ENCODE measurements around the gene CEP57L1.

The CEP57L1 gene

DNA sequence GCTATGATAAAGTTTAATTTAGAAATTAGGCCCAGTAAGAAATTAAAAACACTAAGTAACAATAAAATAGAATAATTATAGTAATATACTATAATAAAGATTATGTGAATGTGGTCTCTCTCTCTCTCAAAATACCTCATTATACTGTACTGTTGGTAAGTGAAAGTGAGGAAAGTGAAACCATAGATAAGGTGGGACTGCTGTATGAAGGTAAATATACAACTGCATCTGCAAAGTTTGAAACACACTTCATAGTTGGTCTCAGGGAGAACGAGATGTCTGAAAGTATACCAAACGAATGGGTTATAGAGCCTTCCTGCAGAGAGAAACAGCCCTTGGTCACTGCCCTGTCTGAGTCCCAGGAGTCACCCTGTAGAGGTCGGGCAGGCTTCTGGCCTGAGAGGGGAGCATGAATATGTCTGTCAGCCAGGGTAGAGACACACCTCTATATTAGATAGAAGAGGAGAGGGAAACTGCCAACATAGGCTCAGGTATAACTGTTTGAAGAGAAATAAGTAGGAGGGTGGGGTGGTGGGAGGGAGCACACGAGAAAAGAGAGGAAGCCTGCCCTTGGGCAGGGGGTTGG, 32.4 kb upstream of the CEP57L1 start:
- Histone ChIP-seq H3K36me3 (ENCODE audit: insufficient read depth) (no peaks in the 10 kb centered on the region), H4K20me1 (ENCODE audit: insufficient read depth) (no peaks in the 10 kb centered on the region), H2AFZ (ENCODE audit: low read depth) (no peak overlapping the region), H3K4me2 (no peak overlapping the region), H3K4me1 (ENCODE audit: low read depth, poor library complexity, severe bottlenecking) (peaks cover 39% of the 10 kb centered on the region), H3K4me3 (IDR thresholded peaks at IDR 0.05; ENCODE audit: insufficient read depth, low read depth, low read length) (no peak overlapping the region), H3K27me3 (ENCODE audit: insufficient read depth, low read depth) (no peaks in the 10 kb centered on the region), H3K79me2 (ENCODE audit: insufficient read depth, low read depth) (no peaks in the 10 kb centered on the region), H3K9ac (no peak overlapping the region), H3K27ac (no peak overlapping the region)
- TF ChIP-seq, protein P1, sequence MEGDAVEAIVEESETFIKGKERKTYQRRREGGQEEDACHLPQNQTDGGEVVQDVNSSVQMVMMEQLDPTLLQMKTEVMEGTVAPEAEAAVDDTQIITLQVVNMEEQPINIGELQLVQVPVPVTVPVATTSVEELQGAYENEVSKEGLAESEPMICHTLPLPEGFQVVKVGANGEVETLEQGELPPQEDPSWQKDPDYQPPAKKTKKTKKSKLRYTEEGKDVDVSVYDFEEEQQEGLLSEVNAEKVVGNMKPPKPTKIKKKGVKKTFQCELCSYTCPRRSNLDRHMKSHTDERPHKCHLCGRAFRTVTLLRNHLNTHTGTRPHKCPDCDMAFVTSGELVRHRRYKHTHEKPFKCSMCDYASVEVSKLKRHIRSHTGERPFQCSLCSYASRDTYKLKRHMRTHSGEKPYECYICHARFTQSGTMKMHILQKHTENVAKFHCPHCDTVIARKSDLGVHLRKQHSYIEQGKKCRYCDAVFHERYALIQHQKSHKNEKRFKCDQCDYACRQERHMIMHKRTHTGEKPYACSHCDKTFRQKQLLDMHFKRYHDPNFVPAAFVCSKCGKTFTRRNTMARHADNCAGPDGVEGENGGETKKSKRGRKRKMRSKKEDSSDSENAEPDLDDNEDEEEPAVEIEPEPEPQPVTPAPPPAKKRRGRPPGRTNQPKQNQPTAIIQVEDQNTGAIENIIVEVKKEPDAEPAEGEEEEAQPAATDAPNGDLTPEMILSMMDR (conservative IDR thresholded peaks at IDR 0.05; ENCODE audit: low read depth, low read length): no peak

DNA sequence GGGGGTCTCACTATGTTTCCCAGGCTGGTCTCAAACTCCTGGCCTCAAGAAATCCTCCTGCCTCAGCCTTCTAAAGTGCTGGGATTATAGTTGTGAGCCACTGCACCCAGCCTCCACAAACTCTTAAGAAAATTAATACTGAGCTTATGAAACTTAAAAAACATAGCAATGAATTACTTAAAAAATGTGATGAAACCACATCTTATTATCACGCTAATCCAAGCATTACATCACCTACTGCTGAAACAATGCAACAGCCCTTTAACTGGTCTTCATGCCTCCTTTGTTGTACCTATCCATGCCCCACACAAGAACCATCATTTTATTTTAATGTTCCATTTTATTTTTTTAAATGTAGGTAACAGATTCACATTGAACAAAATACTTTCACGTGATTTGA, 25.6 kb upstream of the CEP57L1 start:
- TF ChIP-seq, protein P1 (conservative IDR thresholded peaks at IDR 0.05; ENCODE audit: low read depth, low read length): no peak
- no peaks in the 10 kb centered on the region for H3K36me3 ChIP-seq (ENCODE audit: insufficient read depth)
- no peak overlapping the region for H3K27ac ChIP-seq
- H3K9ac ChIP-seq: no peak overlapping the region
- no peaks in the 10 kb centered on the region for H3K27me3 ChIP-seq (ENCODE audit: insufficient read depth, low read depth)
- no peak overlapping the region for H3K4me3 ChIP-seq (IDR thresholded peaks at IDR 0.05; ENCODE audit: insufficient read depth, low read depth, low read length)
- no peak overlapping the region for H2AFZ ChIP-seq (ENCODE audit: low read depth)
- no peaks in the 10 kb centered on the region for H3K79me2 ChIP-seq (ENCODE audit: insufficient read depth, low read depth)
- no peaks in the 10 kb centered on the region for H4K20me1 ChIP-seq (ENCODE audit: insufficient read depth)
- H3K4me2 ChIP-seq: no peak overlapping the region; the same call in 1 of the 2 replicates
- H3K4me1 ChIP-seq (ENCODE audit: low read depth, poor library complexity, severe bottlenecking): peaks cover 45% of the 10 kb centered on the region

DNA sequence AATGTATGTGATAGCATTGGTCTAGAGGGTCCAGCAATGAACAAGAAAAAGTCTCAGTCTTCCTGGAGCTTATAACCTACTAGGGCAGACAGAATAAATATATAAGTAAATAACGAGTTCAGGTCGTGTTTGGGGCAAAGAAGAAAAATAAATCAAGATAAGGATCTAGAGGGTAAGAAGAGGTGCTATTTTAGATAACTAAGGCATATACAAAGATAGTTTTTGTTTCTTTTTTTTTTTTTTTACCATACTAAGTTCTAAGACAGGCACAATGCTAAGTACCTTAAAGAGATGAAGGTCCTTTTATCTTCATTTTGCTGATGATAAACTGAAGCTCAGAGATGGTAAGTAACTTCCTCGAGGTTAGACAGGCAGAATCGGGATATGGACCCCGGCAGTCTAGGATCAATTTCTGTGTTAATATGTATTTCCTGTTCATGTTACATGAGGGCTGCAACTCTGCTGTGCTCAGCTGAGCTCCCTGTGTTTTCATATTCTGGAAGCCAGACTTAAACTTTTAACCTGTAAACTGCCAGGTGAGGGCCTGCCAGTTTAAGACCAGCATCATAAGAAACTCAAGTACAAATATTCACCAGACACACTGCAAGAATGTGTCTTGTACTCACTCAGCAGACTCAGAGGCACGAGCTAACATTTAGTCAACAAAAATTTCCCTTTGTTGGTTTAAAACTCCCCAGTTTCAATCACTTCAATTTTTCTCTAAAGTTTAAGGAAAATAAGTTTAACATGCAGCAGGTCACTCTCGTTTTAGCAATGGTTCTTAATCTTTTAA, 24.0 kb upstream of the CEP57L1 start:
- Histone ChIP-seq H3K4me1 (ENCODE audit: low read depth, poor library complexity, severe bottlenecking) (peaks cover 42% of the 10 kb centered on the region), H3K4me2 (peak overlapping the region; percentile 72), H3K4me3 (IDR thresholded peaks at IDR 0.05; ENCODE audit: insufficient read depth, low read depth, low read length) (no peak overlapping the region), H3K27ac (0 out of 2 replicates have a peak overlapping the region, but pooled peaks have one; percentile 21), H3K36me3 (ENCODE audit: insufficient read depth) (no peaks in the 10 kb centered on the region), H2AFZ (ENCODE audit: low read depth) (peak overlapping the region; percentile 28; the same call in 1 of the 2 replicates), H4K20me1 (ENCODE audit: insufficient read depth) (no peaks in the 10 kb centered on the region), H3K79me2 (ENCODE audit: insufficient read depth, low read depth) (no peaks in the 10 kb centered on the region), H3K9ac (no peak overlapping the region; the same call in 1 of the 2 replicates), H3K27me3 (ENCODE audit: insufficient read depth, low read depth) (no peaks in the 10 kb centered on the region)
- TF ChIP-seq, protein P1 (conservative IDR thresholded peaks at IDR 0.05; ENCODE audit: low read depth, low read length): no peak

DNA sequence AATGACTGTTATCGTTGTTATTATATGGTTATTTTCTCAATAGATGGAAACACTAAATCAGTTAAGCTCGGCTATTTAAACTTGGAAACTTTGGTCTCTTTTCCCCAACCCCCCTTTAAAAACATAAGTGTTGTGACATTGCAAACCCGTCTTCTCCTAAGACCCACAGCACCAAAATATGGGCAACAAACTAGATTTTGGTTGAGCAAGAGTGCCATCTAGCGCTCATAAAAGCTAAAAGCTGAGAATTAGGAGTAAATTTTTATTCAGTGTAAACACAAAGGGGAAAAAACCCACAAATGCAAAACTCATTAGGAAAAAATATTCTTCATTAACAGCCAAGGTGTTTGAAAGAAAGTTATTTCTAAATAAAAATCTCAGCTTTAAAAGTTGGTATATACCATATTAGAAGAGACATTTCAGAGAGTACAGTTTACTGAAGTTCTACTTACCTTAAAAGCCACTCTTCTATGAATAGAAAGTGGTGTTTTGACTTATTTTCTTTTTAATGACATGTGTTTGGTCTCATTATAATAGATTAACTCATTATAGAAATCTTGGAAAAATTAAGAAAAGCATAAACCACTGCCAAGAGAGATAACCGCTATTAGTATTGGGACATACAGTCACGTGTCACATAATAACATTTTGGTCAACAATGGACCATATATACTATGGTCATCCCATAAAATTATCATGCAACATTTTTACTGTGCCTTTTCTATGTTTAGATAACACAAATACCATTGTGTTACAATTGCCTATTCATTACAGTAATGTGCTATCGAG, 21.8 kb upstream of the CEP57L1 start:
- TF ChIP-seq, protein P1 (conservative IDR thresholded peaks at IDR 0.05; ENCODE audit: low read depth, low read length): peak; percentile 64; the same call in 1 of the 2 replicates
- no peak overlapping the region for H3K9ac ChIP-seq
- no peaks in the 10 kb centered on the region for H4K20me1 ChIP-seq (ENCODE audit: insufficient read depth)
- no peak overlapping the region for H3K27ac ChIP-seq
- no peaks in the 10 kb centered on the region for H3K36me3 ChIP-seq (ENCODE audit: insufficient read depth)
- H2AFZ ChIP-seq (ENCODE audit: low read depth): no peak overlapping the region
- H3K4me1 ChIP-seq (ENCODE audit: low read depth, poor library complexity, severe bottlenecking): peaks cover 39% of the 10 kb centered on the region
- H3K4me2 ChIP-seq: peak overlapping the region; percentile 40
- no peaks in the 10 kb centered on the region for H3K27me3 ChIP-seq (ENCODE audit: insufficient read depth, low read depth)
- H3K79me2 ChIP-seq (ENCODE audit: insufficient read depth, low read depth): no peaks in the 10 kb centered on the region
- H3K4me3 ChIP-seq (IDR thresholded peaks at IDR 0.05; ENCODE audit: insufficient read depth, low read depth, low read length): no peak overlapping the region

Measured in KMS-11 (cell line).